Measurements from ENCODE around the gene AHCYL2. TPM values are rescaled to one million over a fixed set of nuclear protein-coding genes. Genes with fewer than 3 reads are reported as not detected.

AHCYL2 gene
- total and polyA plus RNA-seq, 2 experiments from 2014 or later = 7.8 to 29.4 TPM

DNA sequence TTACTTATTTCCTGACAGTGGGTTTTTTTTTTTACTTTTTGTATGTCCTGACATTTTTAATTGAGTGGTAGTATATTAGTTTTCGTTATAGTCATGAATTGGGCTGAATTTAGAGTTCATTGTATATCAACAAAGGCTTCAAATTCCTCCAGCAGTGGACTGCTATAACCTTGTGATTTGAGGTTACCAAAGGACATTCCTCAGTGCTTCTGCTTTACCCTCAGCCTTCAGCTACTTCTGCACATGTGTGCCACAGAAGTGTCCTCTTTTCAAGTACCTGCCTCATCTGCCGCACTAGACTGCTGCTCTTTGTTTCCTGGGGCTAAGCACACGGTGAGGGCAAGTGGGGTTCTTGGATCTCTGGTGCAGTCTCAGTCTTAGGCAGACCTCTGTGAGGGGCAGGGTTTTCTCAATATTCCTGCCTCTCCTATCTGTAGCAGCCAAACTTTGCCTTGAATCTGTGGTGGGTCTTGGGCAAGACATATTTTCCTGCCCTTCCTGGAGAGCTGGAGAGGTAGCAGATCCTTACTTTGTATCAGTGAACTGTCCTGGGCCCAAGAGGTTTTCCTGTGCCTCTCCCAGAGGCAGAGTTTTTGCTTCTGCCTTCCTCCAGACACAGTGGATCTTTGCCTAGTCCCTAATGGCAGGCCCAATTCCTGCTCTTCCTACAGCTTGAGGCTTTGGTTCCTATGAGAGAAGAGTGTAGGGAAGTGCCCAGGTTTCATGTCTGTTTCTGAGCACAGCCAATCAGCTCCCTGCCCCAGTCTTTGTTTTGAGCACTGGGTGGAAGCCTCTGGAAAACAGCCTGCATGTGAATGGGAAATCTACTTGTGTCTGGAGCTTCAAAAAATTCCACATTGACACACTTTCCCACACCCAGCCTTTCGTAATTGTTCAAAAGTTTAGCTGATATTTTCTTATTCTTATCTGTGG, 170.4 kb downstream of the AHCYL2 start:
- H3K36me3 ChIP-seq (ENCODE audit: insufficient read depth) = no peaks in the 10 kb centered on the region
- no peaks in the 10 kb centered on the region for H3K4me1 ChIP-seq (ENCODE audit: insufficient read depth)
- no peak overlapping the region for H3K4me2 ChIP-seq
- H3F3A ChIP-seq (replicated peaks; ENCODE audit: low read depth) = no peaks in the 10 kb centered on the region
- no peak for TF ChIP-seq CTCF (conservative IDR thresholded peaks at IDR 0.05; ENCODE audit: low read depth in 2 of 2)
- TF ChIP-seq ZNF114 (CRISPR knock-in tag; IDR thresholded peaks at IDR 0.05) = no peak
- no peak for TF ChIP-seq CREB1 (CRISPR knock-in tag; IDR thresholded peaks at IDR 0.05; ENCODE audit: low read depth)
- no peak for TF ChIP-seq EZH2 (IDR thresholded peaks at IDR 0.05; ENCODE audit: low read depth, unreplicated experiment)
- TF ChIP-seq, protein P1, sequence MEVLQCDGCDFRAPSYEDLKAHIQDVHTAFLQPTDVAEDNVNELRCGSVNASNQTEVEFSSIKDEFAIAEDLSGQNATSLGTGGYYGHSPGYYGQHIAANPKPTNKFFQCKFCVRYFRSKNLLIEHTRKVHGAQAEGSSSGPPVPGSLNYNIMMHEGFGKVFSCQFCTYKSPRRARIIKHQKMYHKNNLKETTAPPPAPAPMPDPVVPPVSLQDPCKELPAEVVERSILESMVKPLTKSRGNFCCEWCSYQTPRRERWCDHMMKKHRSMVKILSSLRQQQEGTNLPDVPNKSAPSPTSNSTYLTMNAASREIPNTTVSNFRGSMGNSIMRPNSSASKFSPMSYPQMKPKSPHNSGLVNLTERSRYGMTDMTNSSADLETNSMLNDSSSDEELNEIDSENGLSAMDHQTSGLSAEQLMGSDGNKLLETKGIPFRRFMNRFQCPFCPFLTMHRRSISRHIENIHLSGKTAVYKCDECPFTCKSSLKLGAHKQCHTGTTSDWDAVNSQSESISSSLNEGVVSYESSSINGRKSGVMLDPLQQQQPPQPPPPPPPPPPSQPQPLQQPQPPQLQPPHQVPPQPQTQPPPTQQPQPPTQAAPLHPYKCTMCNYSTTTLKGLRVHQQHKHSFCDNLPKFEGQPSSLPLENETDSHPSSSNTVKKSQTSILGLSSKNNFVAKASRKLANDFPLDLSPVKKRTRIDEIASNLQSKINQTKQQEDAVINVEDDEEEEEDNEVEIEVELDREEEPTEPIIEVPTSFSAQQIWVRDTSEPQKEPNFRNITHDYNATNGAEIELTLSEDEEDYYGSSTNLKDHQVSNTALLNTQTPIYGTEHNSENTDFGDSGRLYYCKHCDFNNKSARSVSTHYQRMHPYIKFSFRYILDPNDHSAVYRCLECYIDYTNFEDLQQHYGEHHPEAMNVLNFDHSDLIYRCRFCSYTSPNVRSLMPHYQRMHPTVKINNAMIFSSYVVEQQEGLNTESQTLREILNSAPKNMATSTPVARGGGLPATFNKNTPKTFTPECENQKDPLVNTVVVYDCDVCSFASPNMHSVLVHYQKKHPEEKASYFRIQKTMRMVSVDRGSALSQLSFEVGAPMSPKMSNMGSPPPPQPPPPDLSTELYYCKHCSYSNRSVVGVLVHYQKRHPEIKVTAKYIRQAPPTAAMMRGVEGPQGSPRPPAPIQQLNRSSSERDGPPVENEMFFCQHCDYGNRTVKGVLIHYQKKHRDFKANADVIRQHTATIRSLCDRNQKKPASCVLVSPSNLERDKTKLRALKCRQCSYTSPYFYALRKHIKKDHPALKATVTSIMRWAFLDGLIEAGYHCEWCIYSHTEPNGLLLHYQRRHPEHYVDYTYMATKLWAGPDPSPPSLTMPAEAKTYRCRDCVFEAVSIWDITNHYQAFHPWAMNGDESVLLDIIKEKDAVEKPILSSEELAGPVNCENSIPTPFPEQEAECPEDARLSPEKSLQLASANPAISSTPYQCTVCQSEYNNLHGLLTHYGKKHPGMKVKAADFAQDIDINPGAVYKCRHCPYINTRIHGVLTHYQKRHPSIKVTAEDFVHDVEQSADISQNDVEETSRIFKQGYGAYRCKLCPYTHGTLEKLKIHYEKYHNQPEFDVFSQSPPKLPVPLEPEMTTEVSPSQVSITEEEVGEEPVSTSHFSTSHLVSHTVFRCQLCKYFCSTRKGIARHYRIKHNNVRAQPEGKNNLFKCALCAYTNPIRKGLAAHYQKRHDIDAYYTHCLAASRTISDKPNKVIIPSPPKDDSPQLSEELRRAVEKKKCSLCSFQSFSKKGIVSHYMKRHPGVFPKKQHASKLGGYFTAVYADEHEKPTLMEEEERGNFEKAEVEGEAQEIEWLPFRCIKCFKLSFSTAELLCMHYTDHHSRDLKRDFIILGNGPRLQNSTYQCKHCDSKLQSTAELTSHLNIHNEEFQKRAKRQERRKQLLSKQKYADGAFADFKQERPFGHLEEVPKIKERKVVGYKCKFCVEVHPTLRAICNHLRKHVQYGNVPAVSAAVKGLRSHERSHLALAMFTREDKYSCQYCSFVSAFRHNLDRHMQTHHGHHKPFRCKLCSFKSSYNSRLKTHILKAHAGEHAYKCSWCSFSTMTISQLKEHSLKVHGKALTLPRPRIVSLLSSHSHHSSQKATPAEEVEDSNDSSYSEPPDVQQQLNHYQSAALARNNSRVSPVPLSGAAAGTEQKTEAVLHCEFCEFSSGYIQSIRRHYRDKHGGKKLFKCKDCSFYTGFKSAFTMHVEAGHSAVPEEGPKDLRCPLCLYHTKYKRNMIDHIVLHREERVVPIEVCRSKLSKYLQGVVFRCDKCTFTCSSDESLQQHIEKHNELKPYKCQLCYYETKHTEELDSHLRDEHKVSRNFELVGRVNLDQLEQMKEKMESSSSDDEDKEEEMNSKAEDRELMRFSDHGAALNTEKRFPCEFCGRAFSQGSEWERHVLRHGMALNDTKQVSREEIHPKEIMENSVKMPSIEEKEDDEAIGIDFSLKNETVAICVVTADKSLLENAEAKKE (CRISPR knock-in tag; IDR thresholded peaks at IDR 0.05) = no peak
- no peak for TF ChIP-seq POLR2AphosphoS5 (IDR thresholded peaks at IDR 0.05; ENCODE audit: low read depth)
- TF ChIP-seq ZNF331 (CRISPR knock-in tag; IDR thresholded peaks at IDR 0.05; ENCODE audit: low read depth) = no peak
- TF ChIP-seq ETS1 (IDR thresholded peaks at IDR 0.05) = no peak
- no peak for TF ChIP-seq EZH2phosphoT487 (IDR thresholded peaks at IDR 0.05; ENCODE audit: unreplicated experiment)
- TF ChIP-seq, protein P2, sequence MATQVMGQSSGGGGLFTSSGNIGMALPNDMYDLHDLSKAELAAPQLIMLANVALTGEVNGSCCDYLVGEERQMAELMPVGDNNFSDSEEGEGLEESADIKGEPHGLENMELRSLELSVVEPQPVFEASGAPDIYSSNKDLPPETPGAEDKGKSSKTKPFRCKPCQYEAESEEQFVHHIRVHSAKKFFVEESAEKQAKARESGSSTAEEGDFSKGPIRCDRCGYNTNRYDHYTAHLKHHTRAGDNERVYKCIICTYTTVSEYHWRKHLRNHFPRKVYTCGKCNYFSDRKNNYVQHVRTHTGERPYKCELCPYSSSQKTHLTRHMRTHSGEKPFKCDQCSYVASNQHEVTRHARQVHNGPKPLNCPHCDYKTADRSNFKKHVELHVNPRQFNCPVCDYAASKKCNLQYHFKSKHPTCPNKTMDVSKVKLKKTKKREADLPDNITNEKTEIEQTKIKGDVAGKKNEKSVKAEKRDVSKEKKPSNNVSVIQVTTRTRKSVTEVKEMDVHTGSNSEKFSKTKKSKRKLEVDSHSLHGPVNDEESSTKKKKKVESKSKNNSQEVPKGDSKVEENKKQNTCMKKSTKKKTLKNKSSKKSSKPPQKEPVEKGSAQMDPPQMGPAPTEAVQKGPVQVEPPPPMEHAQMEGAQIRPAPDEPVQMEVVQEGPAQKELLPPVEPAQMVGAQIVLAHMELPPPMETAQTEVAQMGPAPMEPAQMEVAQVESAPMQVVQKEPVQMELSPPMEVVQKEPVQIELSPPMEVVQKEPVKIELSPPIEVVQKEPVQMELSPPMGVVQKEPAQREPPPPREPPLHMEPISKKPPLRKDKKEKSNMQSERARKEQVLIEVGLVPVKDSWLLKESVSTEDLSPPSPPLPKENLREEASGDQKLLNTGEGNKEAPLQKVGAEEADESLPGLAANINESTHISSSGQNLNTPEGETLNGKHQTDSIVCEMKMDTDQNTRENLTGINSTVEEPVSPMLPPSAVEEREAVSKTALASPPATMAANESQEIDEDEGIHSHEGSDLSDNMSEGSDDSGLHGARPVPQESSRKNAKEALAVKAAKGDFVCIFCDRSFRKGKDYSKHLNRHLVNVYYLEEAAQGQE (IDR thresholded peaks at IDR 0.05; ENCODE audit: unreplicated experiment) = no peak
- TF ChIP-seq STAT1 (IDR thresholded peaks at IDR 0.05; ENCODE audit: unreplicated experiment) = no peak
- no peaks in the 10 kb centered on the region for H3K27me3 ChIP-seq (ENCODE audit: insufficient read depth)
- no peaks in the 10 kb centered on the region for H3K36me3 Mint-ChIP-seq (ENCODE audit: low read depth)
- no peaks in the 10 kb centered on the region for H3K27me3 Mint-ChIP-seq (ENCODE audit: insufficient read depth, low read depth, poor library complexity)
- DNase-seq (ENCODE audit: low spot score) = no peak
- H3K4me3 ChIP-seq = no peak overlapping the region
- no peak overlapping the region for H3K4me3 Mint-ChIP-seq
- no peaks in the 10 kb centered on the region for H4K20me1 ChIP-seq (replicated peaks; ENCODE audit: insufficient read depth)
- ATAC-seq = peak; percentile 60; the same call in 2 of the 3 replicates
- H3K9me3 Mint-ChIP-seq = no peaks in the 10 kb centered on the region
- H3K27ac Mint-ChIP-seq = peak overlapping the region; percentile 49
- H3K79me2 ChIP-seq (replicated peaks; ENCODE audit: insufficient read depth) = no peaks in the 10 kb centered on the region
- H3K9me2 ChIP-seq (ENCODE audit: insufficient read depth) = no peaks in the 10 kb centered on the region
- peak overlapping the region; percentile 57; the same call in 1 of the 2 replicates for H3K27ac ChIP-seq (ENCODE audit: low read depth)
- no peak overlapping the region for H2AFZ ChIP-seq
- peaks cover 5% of the 10 kb centered on the region for H3K4me1 Mint-ChIP-seq

Data from GM23338 (cell line).